Spinal cord (tissue), 10 donors: ENCODE measurements around the gene ASAP2. TPM values are rescaled to one million over a fixed set of nuclear protein-coding genes. Genes with fewer than 3 reads are reported as not detected.

Experiments used
- DNase-seq, 6 donors: peaks; one replicate each; pipeline versions ENCODE4 v3.0.0 to v3.0.0-alpha.2; 2013 to 2015; ENCODE audit warnings: low spot score in 6 of 6, low read depth in 4 of 6
- H3K27ac ChIP-seq: one replicate; pipeline ENCODE4 v1.5.1; 2013; ENCODE audit warnings: low read depth, low read length, control low read depth
- H3K27me3 ChIP-seq: one replicate; pipeline ENCODE4 v1.6.1; 2013; ENCODE audit warnings: low read length; ENCODE audit not compliant: control insufficient read depth, insufficient read depth
- H3K36me3 ChIP-seq: one replicate; pipeline ENCODE4 v1.6.1; 2013; ENCODE audit warnings: low read length; ENCODE audit not compliant: control insufficient read depth, insufficient read depth
- H3K4me1 ChIP-seq: one replicate; pipeline ENCODE4 v1.6.1; 2013; ENCODE audit warnings: low read length; ENCODE audit not compliant: control insufficient read depth, insufficient read depth
- H3K4me3 ChIP-seq: one replicate; pipeline ENCODE4 v1.5.1; 2013; ENCODE audit warnings: low read depth, low read length, control low read depth
- H3K9me3 ChIP-seq: one replicate; pipeline ENCODE4 v1.6.1; 2013; ENCODE audit warnings: low read length; ENCODE audit not compliant: control insufficient read depth, insufficient read depth
- WGBS: methylation state at CpG from one replicate; pipeline ENCODE4 v1.1.5; 2013; ENCODE audit warnings: missing lambda C conversion rate; ENCODE audit not compliant: insufficient coverage; 5-methylcytosine and 5-hydroxymethylcytosine counted together
- long read RNA-seq, 4 donors: transcript quantifications; one replicate each; lab custom pipeline, GENCODE V29; 2026
- polyA plus RNA-seq, 2 donors: library from polyadenylated mRNA; unstranded; fragments of 120-200 nt; gene quantifications; one replicate each; pipeline ENCODE4 v1.2.1, GENCODE V29; 2013; ENCODE audit not compliant: insufficient read length in 2 of 2
- total RNA-seq, 2 donors: library from RNA; depleted of rRNA in 1 of 2; stranded (reverse); fragments of 120-200 nt in 1 of 2; fragments of >200 nt in 1 of 2; gene quantifications; one replicate each; pipeline versions ENCODE4 v1.2.3 to v1.2.4, GENCODE V29; 2013 to 2014
- donor health status: healthy.

Gene ASAP2
- total RNA-seq (10 to 100 TPM; 30.5 to 48.6 TPM), polyA plus RNA-seq (10 to 100 TPM; 30.4 to 34.4 TPM)
- long read RNA-seq, donor 1, full-length matches to known transcripts: 1 of 126 reads
- long read RNA-seq, donor 1, partial matches to known transcripts: 119 of 126 reads
- long read RNA-seq, donor 1, other reads (novel, unspliced or antisense): 6 of 126 reads
- long read RNA-seq, donor 2, full-length matches to known transcripts: 1 of 1 reads
- long read RNA-seq, donor 2, partial matches to known transcripts: 0 of 1 reads
- long read RNA-seq, donor 2, other reads (novel, unspliced or antisense): 0 of 1 reads
- long read RNA-seq, donor 3: 0 reads
- long read RNA-seq, donor 4, partial matches to known transcripts: 265 of 270 reads
- long read RNA-seq, donor 4, other reads (novel, unspliced or antisense): 5 of 270 reads

DNA sequence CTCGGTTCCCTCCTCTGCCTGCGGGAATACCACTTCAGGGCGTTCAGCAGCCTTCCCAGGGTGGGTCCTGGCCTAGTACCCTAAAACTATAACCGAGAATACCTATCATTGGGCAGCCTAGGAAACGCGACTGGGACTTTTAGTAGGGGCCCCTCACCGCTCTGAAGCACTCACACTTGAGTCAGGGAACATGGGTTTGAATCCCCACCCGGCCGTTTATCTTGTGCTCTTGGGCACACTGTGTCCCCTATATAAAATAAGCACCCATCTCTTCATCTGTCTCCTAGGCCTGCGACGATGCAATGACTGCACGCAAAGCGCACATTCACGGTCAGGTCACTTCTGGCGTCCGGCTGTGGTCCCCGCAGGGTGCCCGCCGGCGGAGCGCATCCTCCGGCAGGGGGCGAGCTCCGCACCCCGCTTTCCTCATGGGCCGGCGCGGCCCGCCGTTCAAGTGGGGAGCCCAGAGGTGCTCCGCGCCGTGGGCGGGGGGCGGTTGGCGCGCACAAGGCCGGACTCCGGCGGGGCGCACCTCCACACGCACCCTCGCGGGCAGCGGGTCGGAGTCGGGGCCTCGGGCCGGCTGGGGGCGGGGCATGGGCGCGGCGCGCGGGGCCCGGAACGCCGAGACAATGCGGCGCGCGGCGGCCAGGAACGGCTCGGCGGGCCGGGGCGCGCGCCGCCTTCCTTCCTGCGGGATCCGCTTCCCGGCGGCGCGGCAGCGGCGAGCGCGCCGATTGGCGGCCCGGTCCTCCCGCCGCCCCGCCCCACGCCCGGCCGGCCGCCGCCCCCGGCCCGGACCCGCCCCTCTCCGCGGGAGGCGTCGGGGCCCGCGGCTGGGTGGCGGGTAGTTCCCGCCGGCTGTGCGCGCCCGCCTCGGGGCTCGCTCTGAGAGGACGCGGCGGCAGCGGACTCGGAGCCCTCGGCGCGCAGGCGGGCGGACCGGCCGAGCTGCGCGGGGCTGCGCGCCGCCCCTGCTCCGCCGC is at the start of gene ASAP2:
Gene ASAP2 (plus strand): TSS at position 850 of the 986 bp plus-strand sequence. CDS start 293 bp downstream, outside the sequence.
- WGBS: under 1% methylated on average over 128 of the region's 128 CpGs
- no peaks in the 10 kb centered on the region for H3K27me3 ChIP-seq
- peak in 3 of 6 donors; percentile 62 to 90 (median 86) for DNase-seq
- H3K4me3 ChIP-seq: peak within 1 kb of the TSS; percentile 66
- peak within 1 kb of the TSS; percentile 73 for H3K27ac ChIP-seq
- H3K9me3 ChIP-seq: no peaks in the 10 kb centered on the region
- H3K36me3 ChIP-seq: no peaks in the 10 kb centered on the region
- H3K4me1 ChIP-seq: peaks cover 10% of the 10 kb centered on the region

DNA sequence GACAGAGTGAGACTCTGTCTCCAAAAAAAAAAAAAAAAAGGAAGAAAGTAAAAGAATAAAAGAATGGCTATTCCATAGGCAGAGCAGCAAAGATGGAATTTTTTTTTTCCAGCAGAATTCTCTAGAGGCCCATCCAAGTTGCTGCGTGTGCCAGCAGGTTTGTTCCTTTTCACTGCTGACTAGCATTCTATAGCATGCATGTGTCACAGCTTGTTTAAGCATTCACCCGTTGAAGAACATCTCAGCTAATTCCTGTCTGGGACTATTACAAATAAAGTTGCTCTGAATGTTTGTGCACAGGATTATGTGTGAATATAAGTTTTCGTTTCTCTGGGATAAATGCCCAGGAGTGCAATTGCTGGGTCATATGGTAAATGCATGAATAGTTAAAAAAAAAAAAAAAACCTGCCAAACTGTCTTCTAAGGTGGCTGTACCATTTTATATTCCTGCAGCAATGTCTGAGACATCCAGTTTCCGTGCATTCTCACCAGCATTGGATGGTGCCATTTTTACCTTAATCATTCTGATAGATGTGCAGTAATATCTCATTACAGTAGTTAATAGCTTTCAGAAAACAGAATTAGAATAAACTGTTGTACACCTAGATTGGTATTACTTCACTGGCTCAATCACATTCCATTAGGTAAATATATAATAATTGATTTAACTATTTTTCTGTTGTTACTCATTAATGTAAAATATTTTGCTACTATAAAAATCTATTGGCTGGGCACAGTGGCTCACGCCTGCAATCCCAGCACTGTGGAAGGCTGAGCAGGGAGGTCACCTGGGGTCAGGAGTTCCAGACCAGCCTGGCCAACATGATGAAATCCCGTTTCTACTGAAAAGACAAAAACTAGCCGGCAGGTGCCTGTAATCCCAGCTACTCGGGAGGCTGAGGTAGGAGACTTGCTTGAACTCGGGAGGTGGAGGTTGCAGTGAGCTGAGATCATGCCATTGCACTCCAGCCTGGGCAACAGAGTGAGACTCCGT is 47.5 kb upstream of the ASAP2 start:
- no peaks in the 10 kb centered on the region for H3K9me3 ChIP-seq
- WGBS: 71% methylated on average over 1 of the region's 10 CpGs

DNA sequence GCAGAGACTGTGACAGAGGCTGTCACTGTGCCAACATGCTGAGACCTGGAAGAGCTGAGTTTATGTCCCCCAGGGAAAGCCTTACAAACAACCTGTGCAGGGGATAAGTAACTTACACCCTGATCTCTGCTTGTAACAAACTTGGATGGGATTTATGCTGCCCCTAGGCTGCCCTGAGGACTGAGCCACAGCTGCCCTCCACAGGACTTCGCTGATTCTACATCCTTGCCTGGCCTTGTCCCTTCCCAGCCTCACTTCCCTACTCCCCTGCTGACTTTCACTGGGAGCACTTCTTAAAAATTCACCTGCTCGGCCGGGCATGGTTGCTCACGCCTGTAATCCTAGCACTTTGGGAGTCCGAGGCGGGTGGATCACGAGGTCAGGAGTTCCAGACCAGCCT is 45.9 kb upstream of the ASAP2 start:
- no peak for DNase-seq
- WGBS: 81% methylated on average over 6 of the region's 7 CpGs

More for the DNA sequence above, 47.5 kb upstream of the ASAP2 start:
- no peak for DNase-seq
- no peak overlapping the region for H3K27ac ChIP-seq
- no peak overlapping the region for H3K4me3 ChIP-seq
- no peaks in the 10 kb centered on the region for H3K4me1 ChIP-seq
- no peaks in the 10 kb centered on the region for H3K27me3 ChIP-seq
- no peaks in the 10 kb centered on the region for H3K36me3 ChIP-seq

DNA sequence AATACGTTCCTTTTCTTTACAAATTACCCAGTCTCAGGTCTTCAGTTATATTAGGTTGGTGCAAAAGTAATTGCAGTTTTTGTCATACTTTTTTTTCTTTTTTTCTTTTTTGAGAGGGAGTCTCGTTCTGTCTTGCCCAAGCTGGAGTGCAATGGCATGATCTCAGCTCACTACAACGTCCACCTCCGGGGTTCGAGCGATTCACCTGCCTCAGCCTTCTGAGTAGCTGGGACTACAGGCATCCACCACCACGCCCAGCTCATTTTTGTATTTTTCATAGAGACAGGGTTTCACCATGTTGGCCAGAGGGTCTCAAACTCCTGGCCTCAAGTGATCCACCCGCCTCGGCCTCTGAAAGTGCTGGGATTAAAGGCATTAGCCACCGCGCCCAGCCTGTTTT is 43.8 kb upstream of the ASAP2 start:
- no peaks in the 10 kb centered on the region for H3K27me3 ChIP-seq
- no peak overlapping the region for H3K27ac ChIP-seq
- no peaks in the 10 kb centered on the region for H3K9me3 ChIP-seq
- H3K4me3 ChIP-seq: no peak overlapping the region
- no peaks in the 10 kb centered on the region for H3K4me1 ChIP-seq
- 100% methylated on average over 5 of the region's 11 CpGs for WGBS
- no peak for DNase-seq
- no peaks in the 10 kb centered on the region for H3K36me3 ChIP-seq

More for the DNA sequence above, 45.9 kb upstream of the ASAP2 start:
- no peaks in the 10 kb centered on the region for H3K4me1 ChIP-seq
- H3K9me3 ChIP-seq: no peaks in the 10 kb centered on the region
- no peak overlapping the region for H3K4me3 ChIP-seq
- no peaks in the 10 kb centered on the region for H3K36me3 ChIP-seq
- H3K27me3 ChIP-seq: no peaks in the 10 kb centered on the region
- H3K27ac ChIP-seq: no peak overlapping the region

DNA sequence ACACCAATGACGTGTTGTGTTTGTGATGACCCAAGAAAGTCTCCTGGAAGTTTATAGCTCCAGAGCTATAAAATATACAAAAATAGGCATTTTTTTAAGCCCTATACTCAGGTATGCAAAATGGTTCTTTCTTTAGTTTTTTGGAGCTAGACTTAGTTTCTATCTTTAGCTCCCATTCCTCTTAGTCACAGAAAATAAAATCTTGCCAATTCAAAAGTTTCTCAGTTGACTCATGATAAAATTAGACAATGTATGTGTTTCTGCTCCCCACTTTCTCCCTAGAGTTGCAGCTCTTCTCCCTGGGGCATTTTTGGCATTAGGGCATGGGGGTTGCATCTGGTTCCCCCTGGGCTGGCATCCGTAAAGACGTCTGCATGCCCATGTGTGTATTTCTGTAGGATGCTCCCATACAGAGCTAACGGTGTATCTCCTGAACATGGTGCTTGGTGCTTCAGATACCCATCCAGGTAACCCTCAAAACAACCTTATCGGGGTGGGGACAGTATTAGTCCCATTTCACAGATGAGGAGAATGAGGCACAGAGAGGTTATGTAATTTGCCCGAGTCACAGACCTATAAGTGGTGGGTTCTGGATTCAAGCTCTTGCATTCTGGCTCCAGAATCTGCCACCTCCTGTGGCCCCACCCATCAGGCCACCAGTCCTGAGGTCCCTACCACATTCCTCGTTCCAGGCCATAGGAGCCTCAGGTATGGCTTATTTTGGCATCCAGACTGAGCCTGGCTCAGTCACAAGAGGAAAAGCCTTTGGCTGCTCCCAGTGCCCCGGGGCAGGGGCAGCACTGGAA is 43.1 kb upstream of the ASAP2 start:
- no peaks in the 10 kb centered on the region for H3K9me3 ChIP-seq
- H3K4me3 ChIP-seq: no peak overlapping the region
- H3K27ac ChIP-seq: no peak overlapping the region
- no peak for DNase-seq
- H3K36me3 ChIP-seq: no peaks in the 10 kb centered on the region
- 97% methylated on average over 3 of the region's 8 CpGs for WGBS
- no peaks in the 10 kb centered on the region for H3K27me3 ChIP-seq
- H3K4me1 ChIP-seq: no peaks in the 10 kb centered on the region

DNA sequence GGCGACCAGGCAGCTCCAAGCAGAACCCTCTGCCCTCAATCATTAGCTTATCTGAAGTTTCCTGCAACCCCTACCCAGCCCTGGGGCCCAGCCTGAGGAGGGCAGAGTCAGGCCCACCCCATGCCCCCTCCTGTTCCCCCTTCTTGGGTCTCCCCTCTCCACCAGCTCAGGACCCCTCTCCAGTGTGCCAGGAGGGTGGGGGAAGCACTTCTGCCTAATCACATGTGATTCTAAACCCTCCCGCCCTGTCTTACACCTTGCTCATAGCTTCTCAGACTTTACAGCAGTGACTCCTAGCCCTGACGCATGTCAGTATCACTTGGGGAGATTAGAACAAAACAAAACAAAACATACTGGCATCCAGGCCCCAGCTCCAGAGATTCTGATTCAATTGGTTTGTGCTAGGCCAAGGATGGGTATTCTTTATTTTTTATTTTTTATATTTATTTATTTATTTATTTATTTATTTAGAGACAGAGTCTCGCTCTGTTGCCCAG is 42.5 kb upstream of the ASAP2 start:
- DNase-seq: no peak
- Histone ChIP-seq H3K4me1 (no peaks in the 10 kb centered on the region), H3K27ac (no peak overlapping the region), H3K36me3 (no peaks in the 10 kb centered on the region), H3K4me3 (no peak overlapping the region), H3K27me3 (no peaks in the 10 kb centered on the region), H3K9me3 (no peaks in the 10 kb centered on the region)
- WGBS: 100% methylated on average over 1 of the region's 4 CpGs

DNA sequence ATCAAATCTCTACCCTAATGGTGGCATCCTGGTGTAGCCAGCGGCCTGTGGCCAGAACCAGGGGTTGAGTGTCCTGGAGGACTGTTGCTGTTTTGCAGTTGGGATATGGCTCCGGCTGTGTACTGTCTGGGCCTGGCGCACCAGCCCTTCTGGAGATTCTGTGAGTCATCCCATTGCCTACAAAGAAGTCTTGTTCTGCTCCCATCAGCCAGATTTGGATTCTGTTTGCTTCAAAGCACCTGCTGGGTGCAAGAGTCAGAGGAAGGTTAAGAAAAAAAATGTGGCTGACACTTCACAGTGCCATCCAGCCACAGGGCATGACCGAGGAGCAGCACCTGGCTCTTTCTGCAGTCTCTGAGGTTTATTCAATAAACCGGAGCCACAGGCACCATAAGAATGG is 41.0 kb upstream of the ASAP2 start:
- no peak for DNase-seq
- WGBS: 83% methylated on average over 5 of the region's 5 CpGs
- no peak overlapping the region for H3K4me3 ChIP-seq
- H3K9me3 ChIP-seq: no peaks in the 10 kb centered on the region
- no peak overlapping the region for H3K27ac ChIP-seq
- no peaks in the 10 kb centered on the region for H3K4me1 ChIP-seq
- no peaks in the 10 kb centered on the region for H3K36me3 ChIP-seq
- H3K27me3 ChIP-seq: no peaks in the 10 kb centered on the region

DNA sequence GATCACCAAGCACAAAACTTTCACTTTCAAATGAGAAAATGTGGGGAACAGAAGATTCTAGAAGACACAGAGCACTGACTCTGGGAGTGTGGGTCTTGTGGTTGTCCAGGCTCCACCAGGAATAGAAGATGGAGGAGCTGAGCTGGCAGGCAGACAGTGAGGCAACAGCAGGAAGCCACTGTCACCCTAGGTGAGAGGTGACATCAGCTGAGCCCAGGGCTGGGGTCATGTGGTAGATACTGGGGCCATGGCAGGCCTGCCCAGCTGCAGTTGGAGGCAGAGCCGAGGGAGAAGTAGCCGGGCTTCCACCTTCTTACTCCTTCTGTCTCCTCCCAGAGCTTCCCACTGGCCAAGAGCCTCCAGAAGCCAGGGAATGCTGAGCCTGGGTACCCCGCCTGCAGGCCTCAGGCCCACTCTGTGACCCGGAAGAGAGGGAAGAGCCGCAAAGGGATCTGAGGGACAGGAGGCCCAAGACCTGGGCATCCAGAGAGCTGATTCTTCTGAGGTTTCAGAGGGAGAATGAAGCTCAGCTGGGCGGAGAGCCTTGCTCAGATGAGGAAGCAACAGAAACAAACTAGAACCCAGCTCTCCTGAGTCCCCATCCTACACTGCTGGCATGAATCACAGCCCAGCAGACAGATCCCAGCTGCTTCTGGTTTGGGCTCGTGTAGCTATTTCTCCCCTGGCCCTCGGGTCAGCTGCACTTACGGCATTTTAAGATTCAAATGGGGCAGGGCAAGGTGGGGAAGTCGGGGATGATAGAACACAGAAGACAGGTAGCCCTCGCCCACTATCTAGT is 39.8 kb upstream of the ASAP2 start:
- WGBS: 86% methylated on average over 6 of the region's 11 CpGs
- Histone ChIP-seq H3K4me1 (no peaks in the 10 kb centered on the region), H3K36me3 (no peaks in the 10 kb centered on the region), H3K27ac (no peak overlapping the region), H3K27me3 (no peaks in the 10 kb centered on the region), H3K9me3 (no peaks in the 10 kb centered on the region), H3K4me3 (no peak overlapping the region)
- DNase-seq: no peak
